Left ventricle myocardium inferior (tissue), 1 donor: Measurements from ENCODE around the gene CACUL1. TPM values are rescaled to one million over a fixed set of nuclear protein-coding genes. Genes with fewer than 3 reads are reported as not detected.
"Not testable (repeated sequence)": the region's sequence is repeated elsewhere in the genome, so short reads cannot be mapped to it uniquely, and the experiment has no call there.

Experiments
- DNase-seq: peaks from one replicate; pipeline ENCODE4 v3.0.0-alpha.2; 2020
- H3K27ac ChIP-seq: fragments of 200-600 bp; replicated peaks from 2 replicates; pipeline ENCODE4 v1.8.0; 2021
- H3K27me3 ChIP-seq: fragments of 200-600 bp; 2 replicates; pipeline ENCODE4 v1.8.0; 2021; ENCODE audit warnings: low read depth
- H3K36me3 ChIP-seq: fragments of 200-600 bp; 2 replicates; pipeline ENCODE4 v1.8.0; 2021
- H3K4me1 ChIP-seq: fragments of 200-600 bp; 2 replicates; pipeline ENCODE4 v1.8.0; 2021
- H3K4me3 ChIP-seq: fragments of 200-600 bp; 2 replicates; pipeline ENCODE4 v1.8.0; 2021; ENCODE audit warnings: mild to moderate bottlenecking, moderate library complexity
- H3K9me3 ChIP-seq: fragments of 200-600 bp; replicated peaks from 2 replicates; pipeline ENCODE4 v1.8.0; 2021
- intact Hi-C: fragments of 100-400 bp; cut with micrococcal nuclease; formaldehyde crosslinking; loops from one replicate; pipeline ENCODE4 v1.11.0; 2022
- total RNA-seq: library from RNA; stranded (reverse); fragmentation: NEBNext Ultra II Directional; extraction: Animal tissue kit (Norgen Biotek cat#: 25700); gene quantifications from one replicate; pipeline ENCODE4 v1.2.1, GENCODE V29; 2021
- TF ChIP-seq, protein P1 (sequence below): fragments of 200-600 bp; IDR thresholded peaks from 2 replicates; pipeline ENCODE4 v1.8.0; 2021; ENCODE audit warnings: antibody characterized with exemption, mild to moderate bottlenecking, borderline replicate concordance
- donor health status: DM: no; HTN: yes; CAD: no; lungs with severe emphysema.

The CACUL1 gene
- total RNA-seq, 1 donor from 2014 or later: 27.4 TPM

DNA sequence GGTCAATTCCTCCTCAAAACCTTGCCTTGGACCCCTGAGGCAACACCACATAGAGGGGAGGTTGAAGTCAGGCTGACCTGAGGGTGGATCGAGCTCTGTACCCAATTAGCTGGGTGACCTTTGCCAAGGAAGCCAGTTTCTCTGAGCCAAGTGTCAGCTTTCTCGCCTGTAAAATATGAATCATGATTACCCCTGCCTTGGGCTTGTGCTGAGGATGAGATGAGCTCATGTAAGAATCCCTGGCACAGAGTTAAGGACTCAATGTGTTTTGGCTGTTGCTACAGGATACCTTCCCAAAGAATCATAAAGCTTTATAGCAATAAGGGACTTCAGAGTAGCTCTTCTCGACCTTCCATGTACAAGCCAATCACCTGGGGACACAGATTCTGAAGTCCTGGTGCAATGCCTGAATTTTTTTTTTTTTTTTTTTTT, 43.5 kb upstream of the CACUL1 start:
- no peaks in the 10 kb centered on the region for H3K36me3 ChIP-seq
- no peaks in the 10 kb centered on the region for H3K4me1 ChIP-seq
- no peak overlapping the region for H3K4me3 ChIP-seq
- H3K9me3 ChIP-seq: peaks cover 6% of the 10 kb centered on the region
- no peak for DNase-seq
- peaks cover 44% of the 10 kb centered on the region for H3K27me3 ChIP-seq
- intact Hi-C loops: no loop called here
- H3K27ac ChIP-seq: no peak overlapping the region
- TF ChIP-seq, protein P1, sequence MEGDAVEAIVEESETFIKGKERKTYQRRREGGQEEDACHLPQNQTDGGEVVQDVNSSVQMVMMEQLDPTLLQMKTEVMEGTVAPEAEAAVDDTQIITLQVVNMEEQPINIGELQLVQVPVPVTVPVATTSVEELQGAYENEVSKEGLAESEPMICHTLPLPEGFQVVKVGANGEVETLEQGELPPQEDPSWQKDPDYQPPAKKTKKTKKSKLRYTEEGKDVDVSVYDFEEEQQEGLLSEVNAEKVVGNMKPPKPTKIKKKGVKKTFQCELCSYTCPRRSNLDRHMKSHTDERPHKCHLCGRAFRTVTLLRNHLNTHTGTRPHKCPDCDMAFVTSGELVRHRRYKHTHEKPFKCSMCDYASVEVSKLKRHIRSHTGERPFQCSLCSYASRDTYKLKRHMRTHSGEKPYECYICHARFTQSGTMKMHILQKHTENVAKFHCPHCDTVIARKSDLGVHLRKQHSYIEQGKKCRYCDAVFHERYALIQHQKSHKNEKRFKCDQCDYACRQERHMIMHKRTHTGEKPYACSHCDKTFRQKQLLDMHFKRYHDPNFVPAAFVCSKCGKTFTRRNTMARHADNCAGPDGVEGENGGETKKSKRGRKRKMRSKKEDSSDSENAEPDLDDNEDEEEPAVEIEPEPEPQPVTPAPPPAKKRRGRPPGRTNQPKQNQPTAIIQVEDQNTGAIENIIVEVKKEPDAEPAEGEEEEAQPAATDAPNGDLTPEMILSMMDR: no peak

DNA sequence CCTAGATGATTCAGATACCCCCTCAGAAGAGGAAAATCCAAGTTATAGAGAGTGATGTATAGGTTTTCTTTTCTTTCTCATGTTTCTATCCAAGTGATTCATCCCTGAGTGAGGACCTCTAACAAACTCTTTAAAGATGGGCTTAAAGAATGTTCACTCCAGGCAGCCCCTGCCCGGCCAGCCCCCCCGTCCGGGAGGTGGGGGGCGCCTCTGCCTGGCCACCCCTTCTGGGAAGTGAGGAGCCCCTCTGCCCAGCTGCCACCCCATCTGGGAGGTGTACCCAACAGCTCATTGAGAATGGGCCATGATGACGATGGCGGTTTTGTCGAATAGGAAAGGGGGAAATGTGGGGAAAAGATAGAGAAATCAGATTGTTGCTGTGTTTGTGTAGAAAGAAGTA, 40.2 kb upstream of the CACUL1 start:
- peaks cover 36% of the 10 kb centered on the region for H3K27me3 ChIP-seq
- DNase-seq, H3K27ac ChIP-seq, H3K36me3 ChIP-seq, H3K4me1 ChIP-seq, H3K9me3 ChIP-seq, intact Hi-C loops, H3K4me3 ChIP-seq: not testable (repeated sequence)

DNA sequence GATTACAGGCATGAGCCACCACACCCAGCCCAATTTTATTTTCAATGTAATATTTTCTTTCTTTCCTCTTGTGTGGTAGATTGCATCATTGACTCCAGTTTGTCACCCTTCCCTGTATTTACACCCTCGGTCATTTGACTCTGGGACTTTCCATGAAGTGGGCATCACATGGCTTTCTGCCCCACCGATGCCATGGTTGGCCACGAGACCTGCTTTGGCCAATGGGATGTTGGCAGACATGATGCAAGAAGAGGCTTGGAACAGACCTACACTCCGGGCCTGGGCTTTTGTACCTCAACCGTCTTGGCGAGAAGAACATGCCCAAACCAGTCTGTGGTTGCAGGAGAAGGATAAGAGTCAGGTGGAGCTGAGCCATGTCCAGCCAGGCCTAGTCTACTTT, 38.8 kb upstream of the CACUL1 start:
- H3K27me3 ChIP-seq: peaks cover 27% of the 10 kb centered on the region
- H3K4me3 ChIP-seq: no peak overlapping the region
- H3K4me1 ChIP-seq: no peaks in the 10 kb centered on the region
- no peaks in the 10 kb centered on the region for H3K36me3 ChIP-seq
- peaks cover 6% of the 10 kb centered on the region for H3K9me3 ChIP-seq
- H3K27ac ChIP-seq: no peak overlapping the region
- TF ChIP-seq, protein P1: no peak
- DNase-seq: no peak
- intact Hi-C loops: no loop called here

DNA sequence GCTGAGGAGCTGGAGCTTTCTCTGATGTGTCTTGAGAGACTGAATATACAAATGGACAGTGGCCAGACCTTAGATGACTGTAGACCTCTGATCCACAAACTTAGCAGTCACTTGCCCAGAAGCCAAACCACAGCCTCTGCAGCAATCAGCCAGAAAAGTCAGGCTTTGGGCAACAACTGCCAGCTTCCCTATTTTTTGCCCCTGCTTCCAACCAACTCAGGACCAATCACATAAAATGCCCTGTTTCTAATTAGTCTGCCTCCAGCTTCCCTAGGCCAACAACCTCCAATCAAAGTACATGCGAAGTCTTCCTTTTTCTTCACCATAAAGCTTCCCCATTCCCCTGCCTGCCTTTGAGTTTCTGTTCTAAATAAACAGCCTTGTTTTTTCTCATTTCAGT, 37.8 kb upstream of the CACUL1 start:
- intact Hi-C loops: no loop called here

DNA sequence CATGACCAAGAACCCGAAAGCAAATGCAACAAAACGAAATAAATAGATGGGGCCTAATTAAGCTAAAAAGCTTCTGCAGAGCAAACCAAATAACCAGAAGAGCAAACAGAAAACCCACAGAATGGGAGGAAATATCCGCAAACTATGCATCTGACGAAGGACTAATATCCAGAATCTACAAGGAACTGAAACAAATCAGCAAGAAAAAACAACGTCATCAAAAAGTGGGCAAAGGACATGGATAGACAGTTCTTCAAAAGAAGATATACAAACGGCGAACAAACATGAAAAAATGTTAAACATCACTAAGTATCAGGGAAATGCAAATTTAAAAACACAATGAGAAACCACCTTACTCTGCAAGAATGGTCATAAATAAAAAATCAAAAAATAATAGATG, 35.3 kb upstream of the CACUL1 start:
- no peaks in the 10 kb centered on the region for H3K36me3 ChIP-seq
- no peaks in the 10 kb centered on the region for H3K9me3 ChIP-seq
- peaks cover 13% of the 10 kb centered on the region for H3K27me3 ChIP-seq
- H3K4me1 ChIP-seq: no peaks in the 10 kb centered on the region
- intact Hi-C loops: no loop called here
- TF ChIP-seq, protein P1: no peak
- peak overlapping the region; percentile 3 for H3K27ac ChIP-seq
- no peak overlapping the region for H3K4me3 ChIP-seq
- no peak for DNase-seq

More for the DNA sequence above, 37.8 kb upstream of the CACUL1 start:
- no peak for DNase-seq
- TF ChIP-seq, protein P1: no peak
- Histone ChIP-seq H3K27me3 (peaks cover 18% of the 10 kb centered on the region), H3K4me1 (no peaks in the 10 kb centered on the region), H3K36me3 (no peaks in the 10 kb centered on the region), H3K9me3 (peaks cover 6% of the 10 kb centered on the region), H3K4me3 (no peak overlapping the region), H3K27ac (no peak overlapping the region)

DNA sequence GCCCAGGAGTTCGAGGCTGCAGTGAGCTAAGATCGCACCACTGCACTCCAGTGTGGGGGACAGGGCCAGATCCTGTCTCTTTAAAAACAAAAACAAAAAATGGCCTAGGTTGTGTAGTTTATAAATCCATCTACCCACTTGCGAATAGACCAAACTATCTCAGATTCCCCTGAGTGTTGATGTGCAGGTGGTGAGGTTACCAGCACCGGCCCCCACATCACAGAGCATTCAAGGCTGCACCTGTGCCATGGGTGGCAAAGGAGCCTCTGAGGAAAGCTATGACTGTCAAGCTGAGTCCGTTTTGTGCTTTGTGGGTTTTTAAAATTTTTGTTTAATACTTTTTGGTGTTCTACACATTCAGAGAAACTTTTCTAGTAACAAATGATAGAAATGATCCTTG, 30.8 kb upstream of the CACUL1 start:
- intact Hi-C loops: no loop called here
- Histone ChIP-seq H3K27me3 (peaks cover 4% of the 10 kb centered on the region), H3K27ac (no peak overlapping the region), H3K36me3 (no peaks in the 10 kb centered on the region), H3K4me3 (no peak overlapping the region), H3K4me1 (no peaks in the 10 kb centered on the region), H3K9me3 (no peaks in the 10 kb centered on the region)
- no peak for DNase-seq
- TF ChIP-seq, protein P1: no peak
